ENCODE results near the gene TMEM161B.
"Not testable (repeated sequence)": the region's sequence is repeated elsewhere in the genome, so short reads cannot be mapped to it uniquely, and the experiment has no call there.

TMEM161B gene

GRCh38 chr5:88177486-88177885 lies 91.2 kb downstream of the TMEM161B start:
- DNase-seq (ENCODE audit: low spot score): not testable (repeated sequence)

- no peak for DNase-seq (ENCODE audit: low spot score)
Measured at GRCh38 chr5:88172847-88173758, 95.5 kb downstream of the TMEM161B start.

GRCh38 chr5:88159591-88159990 lies 109.1 kb downstream of the TMEM161B start:
- no peak for DNase-seq (ENCODE audit: low spot score)

GRCh38 chr5:88158056-88158455 lies 110.6 kb downstream of the TMEM161B start:
- no peak for DNase-seq (ENCODE audit: low spot score)

- DNase-seq (ENCODE audit: low spot score): no peak
Measured at GRCh38 chr5:88154891-88155290, 113.8 kb downstream of the TMEM161B start.

- DNase-seq (ENCODE audit: low spot score): no peak
Measured at GRCh38 chr5:88150747-88151146, 117.9 kb downstream of the TMEM161B start.

- no peak for DNase-seq (ENCODE audit: low spot score)
Measured at GRCh38 chr5:88145611-88146467, 122.8 kb downstream of the TMEM161B start.

GRCh38 chr5:88145221-88145610 lies 123.4 kb downstream of the TMEM161B start:
- no peak for DNase-seq (ENCODE audit: low spot score)

Data from AG08395 (cell line).